Stimulated activated CD8-positive, alpha-beta memory T cell treated with anti-CD3 and anti-CD28 coated beads, Interleukin-2, amount 100 ng/mL, for 1 hour (primary cell): ENCODE results near the gene COL18A1.
A peak's percentile ranks its signal among the peaks of the same experiment; 100 is the strongest.

Experiments used
- DNase-seq, 2 donors: peaks; one replicate each; pipeline ENCODE4 v3.0.0-alpha.2; 2020; ENCODE audit warnings: low read depth in 2 of 2

The COL18A1 gene

GRCh38 chr21:45546636-45547544, 141.9 kb downstream of the COL18A1 start:
- no peak for DNase-seq

- DNase-seq: no peak
Measured at GRCh38 chr21:45547545-45547900, 142.6 kb downstream of the COL18A1 start.

- DNase-seq: no peak
Measured at GRCh38 chr21:45548711-45549491, 143.9 kb downstream of the COL18A1 start.

GRCh38 chr21:45549626-45550463, 144.9 kb downstream of the COL18A1 start:
- DNase-seq: no peak

GRCh38 chr21:45550522-45551210, 145.7 kb downstream of the COL18A1 start:
- no peak for DNase-seq

- no peak for DNase-seq
Measured at GRCh38 chr21:45551316-45551715, 146.4 kb downstream of the COL18A1 start.

GRCh38 chr21:45551783-45552695, 147.1 kb downstream of the COL18A1 start:
- DNase-seq: no peak

GRCh38 chr21:45552696-45553391, 147.9 kb downstream of the COL18A1 start:
- DNase-seq: no peak

GRCh38 chr21:45554477-45555175, 149.7 kb downstream of the COL18A1 start:
- peak; percentile 82 to 84 for DNase-seq

GRCh38 chr21:45555251-45555556, 150.2 kb downstream of the COL18A1 start:
- DNase-seq: no peak

GRCh38 chr21:45555557-45556301, 150.8 kb downstream of the COL18A1 start:
- no peak for DNase-seq

- DNase-seq: no peak
Measured at GRCh38 chr21:45556302-45556644, 151.3 kb downstream of the COL18A1 start.

GRCh38 chr21:45556645-45557615, 152.0 kb downstream of the COL18A1 start:
- no peak for DNase-seq

GRCh38 chr21:45557616-45558043, 152.7 kb downstream of the COL18A1 start:
- DNase-seq: no peak

GRCh38 chr21:45558044-45558721, 153.2 kb downstream of the COL18A1 start:
- no peak for DNase-seq

- DNase-seq: no peak
Measured at GRCh38 chr21:45559216-45560105, 154.5 kb downstream of the COL18A1 start.
